Liver (tissue), 9 donors: ENCODE data around the gene DSCAML1. TPM values are rescaled to one million over a fixed set of nuclear protein-coding genes. Genes with fewer than 3 reads are reported as not detected.

ENCODE experiments used
- DNase-seq: peaks from one replicate; pipeline ENCODE4 v3.0.0-alpha.2; 2017; ENCODE audit warnings: low spot score
- H3K27ac ChIP-seq, 2 donors: one replicate each; pipeline ENCODE4 v1.7.0; 2013; ENCODE audit warnings: inconsistent platforms in 2 of 2, low read length in 2 of 2, control low read depth in 1 of 2, low read depth in 1 of 2, mild to moderate bottlenecking in 1 of 2
- H3K27me3 ChIP-seq, 4 donors: one replicate each; pipeline versions ENCODE4 v1.6.1 to v1.7.0; 2013; ENCODE audit warnings: low read length in 3 of 4, inconsistent platforms in 1 of 4, mild to moderate bottlenecking in 1 of 4, moderate library complexity in 1 of 4; ENCODE audit not compliant: control insufficient read depth in 4 of 4, insufficient read depth in 4 of 4
- H3K36me3 ChIP-seq, 4 donors: one replicate each; pipeline versions ENCODE4 v1.6.1 to v1.7.0; 2013; ENCODE audit warnings: low read length in 3 of 4, mild to moderate bottlenecking in 3 of 4, low read depth in 1 of 4, moderate library complexity in 1 of 4; ENCODE audit not compliant: control insufficient read depth in 4 of 4, insufficient read depth in 3 of 4
- H3K4me1 ChIP-seq, 4 donors: one replicate each; pipeline versions ENCODE4 v1.6.1 to v1.7.0; 2013; ENCODE audit warnings: low read length in 3 of 4, mild to moderate bottlenecking in 3 of 4, moderate library complexity in 1 of 4; ENCODE audit not compliant: control insufficient read depth in 4 of 4, insufficient read depth in 4 of 4
- H3K4me3 ChIP-seq, 3 donors: one replicate each; pipeline versions ENCODE4 v1.6.1 to v1.7.0; 2013; ENCODE audit warnings: low read length in 3 of 3, control low read depth in 1 of 3, low read depth in 1 of 3, mild to moderate bottlenecking in 1 of 3
- H3K9ac ChIP-seq, 2 donors: one replicate each; pipeline ENCODE4 v1.7.0; 2013; ENCODE audit warnings: low read length in 2 of 2, mild to moderate bottlenecking in 2 of 2, moderate library complexity in 2 of 2, control low read depth in 1 of 2, low read depth in 1 of 2
- H3K9me3 ChIP-seq, 4 donors: one replicate each; pipeline versions ENCODE4 v1.6.1 to v1.7.0; 2013; ENCODE audit warnings: low read length in 3 of 4; ENCODE audit not compliant: control insufficient read depth in 4 of 4
- ATF3 ChIP-seq: IDR thresholded peaks from 2 replicates; pipeline ENCODE4 v1.6.1; 2016; ENCODE audit warnings: antibody characterized with exemption
- EGR1 ChIP-seq, 2 donors: IDR thresholded peaks; 2 replicates each; pipeline ENCODE4 v1.6.1; 2016 to 2018; ENCODE audit warnings: antibody characterized with exemption in 2 of 2, low read depth in 2 of 2
- FOXA1 ChIP-seq: IDR thresholded peaks from 2 replicates; pipeline ENCODE4 v1.6.1; 2016; ENCODE audit warnings: antibody characterized with exemption
- FOXA2 ChIP-seq: IDR thresholded peaks from 2 replicates; pipeline ENCODE4 v1.6.1; 2016; ENCODE audit warnings: antibody characterized with exemption
- GABPA ChIP-seq, 2 donors: IDR thresholded peaks in 1 of 2; conservative IDR thresholded peaks in 1 of 2; 2 replicates each; pipeline ENCODE4 v1.6.1; 2016; ENCODE audit warnings: antibody characterized with exemption in 2 of 2, mild to moderate bottlenecking in 1 of 2, moderate library complexity in 1 of 2
- HNF4A ChIP-seq, 2 donors: conservative IDR thresholded peaks; 2 replicates each; pipeline ENCODE4 v1.6.1; 2016; ENCODE audit warnings: antibody characterized with exemption in 2 of 2, mild to moderate bottlenecking in 2 of 2
- HNF4G ChIP-seq: IDR thresholded peaks from 2 replicates; pipeline ENCODE4 v1.6.1; 2016; ENCODE audit warnings: antibody characterized with exemption
- JUND ChIP-seq, 2 donors: IDR thresholded peaks; 2 replicates each; pipeline ENCODE4 v1.6.1; 2016; ENCODE audit warnings: antibody characterized with exemption in 2 of 2
- NR2F2 ChIP-seq: IDR thresholded peaks from 2 replicates; pipeline ENCODE4 v1.6.1; 2016; ENCODE audit warnings: antibody characterized with exemption
- RAD21 ChIP-seq, 2 donors: IDR thresholded peaks; 2 replicates each; pipeline ENCODE4 v1.6.1; 2016; ENCODE audit warnings: antibody characterized with exemption in 2 of 2, mild to moderate bottlenecking in 2 of 2
- REST ChIP-seq: IDR thresholded peaks from 2 replicates; pipeline ENCODE4 v1.6.1; 2016; ENCODE audit warnings: antibody characterized with exemption, mild to moderate bottlenecking
- RXRA ChIP-seq, 2 donors: IDR thresholded peaks; 2 replicates each; pipeline ENCODE4 v1.6.1; 2017 to 2018; ENCODE audit warnings: antibody characterized with exemption in 2 of 2, mild to moderate bottlenecking in 1 of 2
- SP1 ChIP-seq: IDR thresholded peaks from 2 replicates; pipeline ENCODE4 v1.6.1; 2018; ENCODE audit warnings: antibody characterized with exemption, mild to moderate bottlenecking
- TAF1 ChIP-seq: conservative IDR thresholded peaks from 2 replicates; pipeline ENCODE4 v1.6.1; 2016; ENCODE audit warnings: antibody characterized with exemption, mild to moderate bottlenecking
- YY1 ChIP-seq: IDR thresholded peaks from 2 replicates; pipeline ENCODE4 v1.6.1; 2016; ENCODE audit warnings: antibody characterized with exemption, mild to moderate bottlenecking
- ZBTB33 ChIP-seq: IDR thresholded peaks from 2 replicates; pipeline ENCODE4 v1.6.1; 2016; ENCODE audit warnings: antibody characterized with exemption
- WGBS: extraction: QIAGEN DNeasy Blood & Tissue Kit; methylation state at CpG from one replicate; pipeline ENCODE4 v1.1.7; 2013; 5-methylcytosine and 5-hydroxymethylcytosine counted together
- polyA plus RNA-seq, 2 donors: library from polyadenylated mRNA; stranded (reverse) in 1 of 2; unstranded in 1 of 2; fragments of 200-250 nt in 1 of 2; fragments of >200 nt in 1 of 2; fragmentation: Nextera tagmentation in 1 of 2; extraction: Ambion mirVana in 1 of 2; gene quantifications; one replicate each; pipeline versions ENCODE4 v1.2.1 to v1.2.3, GENCODE V29; 2013 to 2015
- total RNA-seq, 2 donors: library from RNA; depleted of rRNA; stranded (reverse); fragments of >200 nt; gene quantifications; one replicate each; pipeline ENCODE4 v1.2.3, GENCODE V29; 2014
- TF ChIP-seq, protein P1 (sequence below): fragments of 150-350 bp; IDR thresholded peaks from 2 replicates; pipeline ENCODE4 v1.5.1; 2017; ENCODE audit warnings: improper control_type of control experiment, low read depth, low read length; ENCODE audit not compliant: missing input control
- TF ChIP-seq, protein P2 (sequence below): IDR thresholded peaks from 2 replicates; pipeline ENCODE4 v1.6.1; 2016; ENCODE audit warnings: antibody characterized with exemption
- donor health status: healthy.
- donor health status: healthy.
- donor health status: healthy.
- donor health status: healthy.
- donor health status: healthy.

The DSCAML1 gene
- total and polyA plus RNA-seq, 4 donors: 0.07 to 0.42 (median 0.20) TPM

- TF ChIP-seq, protein P1, sequence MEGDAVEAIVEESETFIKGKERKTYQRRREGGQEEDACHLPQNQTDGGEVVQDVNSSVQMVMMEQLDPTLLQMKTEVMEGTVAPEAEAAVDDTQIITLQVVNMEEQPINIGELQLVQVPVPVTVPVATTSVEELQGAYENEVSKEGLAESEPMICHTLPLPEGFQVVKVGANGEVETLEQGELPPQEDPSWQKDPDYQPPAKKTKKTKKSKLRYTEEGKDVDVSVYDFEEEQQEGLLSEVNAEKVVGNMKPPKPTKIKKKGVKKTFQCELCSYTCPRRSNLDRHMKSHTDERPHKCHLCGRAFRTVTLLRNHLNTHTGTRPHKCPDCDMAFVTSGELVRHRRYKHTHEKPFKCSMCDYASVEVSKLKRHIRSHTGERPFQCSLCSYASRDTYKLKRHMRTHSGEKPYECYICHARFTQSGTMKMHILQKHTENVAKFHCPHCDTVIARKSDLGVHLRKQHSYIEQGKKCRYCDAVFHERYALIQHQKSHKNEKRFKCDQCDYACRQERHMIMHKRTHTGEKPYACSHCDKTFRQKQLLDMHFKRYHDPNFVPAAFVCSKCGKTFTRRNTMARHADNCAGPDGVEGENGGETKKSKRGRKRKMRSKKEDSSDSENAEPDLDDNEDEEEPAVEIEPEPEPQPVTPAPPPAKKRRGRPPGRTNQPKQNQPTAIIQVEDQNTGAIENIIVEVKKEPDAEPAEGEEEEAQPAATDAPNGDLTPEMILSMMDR: no peak
- TF ChIP-seq FOXA2 (no peak), FOXA1 (no peak), HNF4G (no peak)
Observed at GRCh38 chr11:117658809-117659208, 138.2 kb downstream of the DSCAML1 start (continued).

- no peaks in the 10 kb centered on the region for H3K27me3 ChIP-seq
- no peak overlapping the region for H3K4me3 ChIP-seq
- TF ChIP-seq FOXA1 (no peak), RAD21 (IDR thresholded peaks at IDR 0.05) (no peak), NR2F2 (no peak), GABPA (IDR thresholded peaks at IDR 0.05 in 1 of 2, conservative IDR thresholded peaks at IDR 0.05 in 1 of 2) (no peak), FOXA2 (no peak), EGR1 (IDR thresholded peaks at IDR 0.05; ENCODE audit: low read depth in 2 of 2) (no peak), ATF3 (no peak), HNF4G (no peak), ZBTB33 (no peak), REST (no peak), TAF1 (no peak), SP1 (no peak), RXRA (IDR thresholded peaks at IDR 0.05) (no peak), YY1 (no peak), HNF4A (conservative IDR thresholded peaks at IDR 0.05) (no peak), JUND (IDR thresholded peaks at IDR 0.05) (no peak)
- TF ChIP-seq, protein P2, sequence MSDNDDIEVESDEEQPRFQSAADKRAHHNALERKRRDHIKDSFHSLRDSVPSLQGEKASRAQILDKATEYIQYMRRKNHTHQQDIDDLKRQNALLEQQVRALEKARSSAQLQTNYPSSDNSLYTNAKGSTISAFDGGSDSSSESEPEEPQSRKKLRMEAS: no peak
- TF ChIP-seq, protein P1: no peak
- no peak for DNase-seq
- H3K4me1 ChIP-seq: no peaks in the 10 kb centered on the region
- H3K9me3 ChIP-seq: no peaks in the 10 kb centered on the region
- 84% methylated on average over 7 of the region's 7 CpGs for WGBS
- H3K9ac ChIP-seq: no peak overlapping the region
- no peaks in the 10 kb centered on the region for H3K36me3 ChIP-seq
- H3K27ac ChIP-seq: no peak overlapping the region
Observed at GRCh38 chr11:117657794-117658193, 139.2 kb downstream of the DSCAML1 start.
